NT2/D1 (cell line): ENCODE measurements around the gene CCDC32.

ENCODE experiments used
- DNase-seq: peaks from one replicate; pipeline ENCODE4 v3.0.0-alpha.2; 2011; ENCODE audit warnings: low read depth, low spot score
- H3K27me3 ChIP-seq: 2 replicates; pipeline ENCODE4 v1.6.0; 2011; ENCODE audit warnings: mild to moderate bottlenecking; ENCODE audit not compliant: insufficient read length, insufficient read depth
- H3K36me3 ChIP-seq: 2 replicates; pipeline ENCODE4 v1.6.1; 2011; ENCODE audit warnings: mild to moderate bottlenecking, low read length, mixed read lengths; ENCODE audit not compliant: insufficient read depth, insufficient read length
- H3K4me1 ChIP-seq: 2 replicates; pipeline ENCODE4 v1.5.1; 2011; ENCODE audit not compliant: insufficient read depth, insufficient read length
- H3K4me3 ChIP-seq: 2 replicates; pipeline ENCODE4 v1.5.1; 2011; ENCODE audit warnings: low read depth; ENCODE audit not compliant: insufficient read length
- H3K9ac ChIP-seq: 2 replicates; pipeline ENCODE4 v1.6.0; 2011; ENCODE audit warnings: low read depth; ENCODE audit not compliant: insufficient read length
- H3K9me3 ChIP-seq: 2 replicates; pipeline ENCODE4 v1.5.1; 2011; ENCODE audit warnings: mild to moderate bottlenecking, low read length; ENCODE audit not compliant: insufficient read depth
- SUZ12 ChIP-seq: IDR thresholded peaks from 2 replicates; pipeline ENCODE4 v1.6.1; 2011; ENCODE audit not compliant: insufficient read length, insufficient read depth; ENCODE audit errors: extremely low read depth
- YY1 ChIP-seq: IDR thresholded peaks from 2 replicates; pipeline ENCODE4 v1.6.1; 2011; ENCODE audit not compliant: insufficient read length, insufficient read depth
- ZNF274 ChIP-seq: IDR thresholded peaks from 2 replicates; pipeline ENCODE4 v1.6.1; 2011; ENCODE audit warnings: mild to moderate bottlenecking, low read depth, low read length

CCDC32 gene

DNA sequence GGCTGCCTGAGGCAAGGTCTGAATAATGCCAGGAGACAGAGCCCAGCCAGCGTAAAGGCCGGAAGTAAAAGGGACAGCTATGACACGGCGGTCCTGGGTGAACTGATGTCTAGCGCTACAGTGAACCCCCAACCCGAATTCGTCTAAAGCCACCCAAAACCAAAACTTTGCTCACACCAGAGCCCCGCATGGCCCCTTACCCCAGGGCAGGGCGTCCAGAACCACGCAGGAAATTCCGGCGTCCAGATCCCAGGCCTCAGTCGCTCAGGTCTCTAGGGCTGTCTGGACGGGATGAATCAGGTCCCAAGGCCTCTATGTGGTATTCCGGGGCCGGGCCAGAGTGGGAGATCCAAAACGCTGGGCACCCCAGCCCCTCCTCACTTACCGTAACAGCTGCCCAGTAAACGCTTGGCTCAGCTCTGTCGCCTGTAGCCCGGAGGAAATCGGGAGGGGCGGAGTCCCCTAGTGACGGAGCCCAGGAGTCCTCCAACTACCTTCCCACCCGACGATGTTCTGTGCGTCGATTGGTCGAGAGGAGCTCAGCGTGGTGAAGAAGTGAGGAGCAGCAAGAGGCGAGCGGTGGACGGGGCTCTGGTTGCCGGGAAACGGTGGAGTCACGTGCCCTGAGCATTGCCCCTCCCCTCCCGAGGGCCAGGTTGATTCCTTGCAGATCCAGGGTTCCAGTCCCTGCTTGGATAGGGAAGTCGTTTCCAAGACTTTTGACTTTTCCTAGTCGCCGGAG, at the start of gene CCDC32:
Gene CCDC32, minus strand, starts transcription at position 452 of the 742 bp plus-strand sequence. CDS start 2,027 bp downstream, outside the sequence.
- DNase-seq, result peak; percentile 96
- TF ChIP-seq YY1 (no peak), SUZ12 (no peak)
- H3K27me3 ChIP-seq, result peaks cover 15% of the 10 kb centered on the region
- no peaks in the 10 kb centered on the region for H3K9me3 ChIP-seq
- peaks cover 7% of the 10 kb centered on the region for H3K36me3 ChIP-seq
- H3K4me3 ChIP-seq, result peak within 1 kb of the TSS; percentile 85
- no peaks in the 10 kb centered on the region for H3K4me1 ChIP-seq
- H3K9ac ChIP-seq, result peak within 1 kb of the TSS; percentile 76

DNA sequence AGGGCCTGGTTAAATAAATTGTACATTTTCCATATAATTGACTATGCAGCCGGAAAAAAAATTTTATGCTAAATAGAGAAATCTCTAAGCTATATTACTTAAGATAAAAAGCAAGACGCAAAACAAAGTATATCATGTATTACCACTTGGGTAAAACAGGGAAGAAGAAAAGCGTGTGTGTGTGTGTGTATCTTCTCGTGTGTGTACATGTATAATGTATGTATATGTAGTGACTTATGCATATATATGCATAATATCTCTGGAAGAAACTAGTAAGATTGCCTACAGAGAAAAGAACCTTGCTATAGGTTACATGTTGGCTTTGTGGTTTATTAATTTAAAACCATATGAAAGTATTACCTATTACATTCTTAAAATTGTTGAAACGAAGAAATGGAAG, 48.2 kb upstream of the CCDC32 start:
- TF ChIP-seq SUZ12 (no peak), YY1 (no peak)
- no peaks in the 10 kb centered on the region for H3K4me1 ChIP-seq
- H3K36me3 ChIP-seq, result peaks cover 28% of the 10 kb centered on the region
- no peaks in the 10 kb centered on the region for H3K9me3 ChIP-seq
- no peak for DNase-seq
- H3K4me3 ChIP-seq, result no peak overlapping the region
- H3K9ac ChIP-seq, result no peak overlapping the region
- H3K27me3 ChIP-seq, result no peaks in the 10 kb centered on the region

DNA sequence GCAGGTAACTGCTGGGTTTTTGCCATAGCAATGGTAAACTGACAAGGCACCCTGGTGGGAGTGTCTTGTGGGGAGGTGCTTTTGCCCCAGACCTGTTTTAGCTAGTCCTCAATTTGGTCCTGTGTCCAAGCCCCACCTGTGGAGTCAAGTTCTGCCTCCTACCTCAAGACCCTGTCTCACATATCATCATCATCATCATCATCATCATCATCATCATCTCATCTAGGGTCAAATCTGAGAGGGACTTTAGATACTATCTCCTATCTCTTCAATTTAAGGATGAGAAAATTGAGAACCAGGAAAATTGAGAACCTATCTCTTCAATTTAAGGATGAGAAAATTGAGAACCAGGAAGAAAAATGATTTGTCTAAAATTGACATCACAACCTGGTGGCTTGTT, 39.1 kb upstream of the CCDC32 start:
- no peak for DNase-seq
- H3K9ac ChIP-seq, result no peak overlapping the region
- H3K36me3 ChIP-seq, result peaks cover 12% of the 10 kb centered on the region
- TF ChIP-seq YY1 (no peak), ZNF274 (no peak), SUZ12 (no peak)
- H3K4me1 ChIP-seq, result no peaks in the 10 kb centered on the region
- H3K27me3 ChIP-seq, result no peaks in the 10 kb centered on the region
- no peaks in the 10 kb centered on the region for H3K9me3 ChIP-seq
- H3K4me3 ChIP-seq, result no peak overlapping the region

GRCh38 chr15:40600956-40601355, 36.1 kb upstream of the CCDC32 start:
- Histone ChIP-seq H3K9ac (no peak overlapping the region), H3K4me3 (no peak overlapping the region), H3K36me3 (peaks cover 8% of the 10 kb centered on the region), H3K4me1 (no peaks in the 10 kb centered on the region), H3K9me3 (no peaks in the 10 kb centered on the region), H3K27me3 (no peaks in the 10 kb centered on the region)
- DNase-seq, result no peak
- TF ChIP-seq YY1 (no peak), ZNF274 (no peak), SUZ12 (no peak)

- no peak for TF ChIP-seq ZNF274
- no peak for TF ChIP-seq YY1
- no peak for TF ChIP-seq SUZ12
- Histone ChIP-seq H3K4me3 (no peak overlapping the region), H3K36me3 (no peaks in the 10 kb centered on the region), H3K9me3 (no peaks in the 10 kb centered on the region), H3K27me3 (no peaks in the 10 kb centered on the region), H3K4me1 (no peaks in the 10 kb centered on the region), H3K9ac (no peak overlapping the region)
- no peak for DNase-seq
These were observed 33.8 kb upstream of the CCDC32 start for GRCh38 chr15:40598672-40599071.

- no peak for TF ChIP-seq ZNF274
- TF ChIP-seq YY1, result no peak
- TF ChIP-seq SUZ12, result no peak
- DNase-seq, result no peak
- Histone ChIP-seq H3K36me3 (no peaks in the 10 kb centered on the region), H3K4me1 (no peaks in the 10 kb centered on the region), H3K9me3 (no peaks in the 10 kb centered on the region), H3K4me3 (no peak overlapping the region), H3K9ac (no peak overlapping the region), H3K27me3 (no peaks in the 10 kb centered on the region)
These were observed 33.3 kb upstream of the CCDC32 start for GRCh38 chr15:40598126-40598525.

GRCh38 chr15:40597024-40597423, 32.2 kb upstream of the CCDC32 start:
- TF ChIP-seq ZNF274 (no peak), YY1 (no peak), SUZ12 (no peak)
- Histone ChIP-seq H3K27me3 (no peaks in the 10 kb centered on the region), H3K4me1 (no peaks in the 10 kb centered on the region), H3K36me3 (no peaks in the 10 kb centered on the region), H3K9me3 (no peaks in the 10 kb centered on the region), H3K9ac (no peak overlapping the region), H3K4me3 (no peak overlapping the region)
- no peak for DNase-seq

GRCh38 chr15:40595773-40596172, 30.9 kb upstream of the CCDC32 start:
- H3K9ac ChIP-seq, result no peak overlapping the region
- no peak overlapping the region for H3K4me3 ChIP-seq
- no peak for DNase-seq
- no peaks in the 10 kb centered on the region for H3K9me3 ChIP-seq
- no peaks in the 10 kb centered on the region for H3K4me1 ChIP-seq
- H3K27me3 ChIP-seq, result no peaks in the 10 kb centered on the region
- TF ChIP-seq YY1 (no peak), ZNF274 (no peak), SUZ12 (no peak)
- no peaks in the 10 kb centered on the region for H3K36me3 ChIP-seq
